Measurements from ENCODE around the gene NCS1. TPM values are rescaled to one million over a fixed set of nuclear protein-coding genes. Genes with fewer than 3 reads are reported as not detected.

The NCS1 gene
- total and polyA plus RNA-seq, 5 donors = 9.3 to 46.9 (median 18.1) TPM

- H3K27me3 ChIP-seq (ENCODE audit: control insufficient read depth, insufficient read depth) = no peaks in the 10 kb centered on the region
- no peak overlapping the region for H3K4me3 ChIP-seq (ENCODE audit: low read length)
- peaks cover 8% of the 10 kb centered on the region for H3K4me1 ChIP-seq (ENCODE audit: control insufficient read depth, insufficient read depth, low read length)
- no peaks in the 10 kb centered on the region for H3K9me3 ChIP-seq (ENCODE audit: control insufficient read depth, low read length)
- H3K27ac ChIP-seq (ENCODE audit: low read length) = no peak overlapping the region
- WGBS = 74% methylated on average over 11 of the region's 11 CpGs
- intact Hi-C loops (cut with DNase I) = no loop called here
- ATAC-seq (no peak), DNase-seq (no peak)
These were observed 34.5 kb upstream of the NCS1 start for GRCh38 chr9:130137641-130138081.

- H3K9me3 ChIP-seq (ENCODE audit: control insufficient read depth, low read length) = no peaks in the 10 kb centered on the region
- H3K4me1 ChIP-seq (ENCODE audit: control insufficient read depth, insufficient read depth, low read length) = peaks cover 8% of the 10 kb centered on the region
- ATAC-seq = peak; percentile 70 to 79
- no peak overlapping the region for H3K27ac ChIP-seq (ENCODE audit: low read length)
- DNase-seq = peak; percentile 58 to 76 (median 74)
- 37% methylated on average over 10 of the region's 10 CpGs for WGBS
- intact Hi-C loops (cut with DNase I) = no loop called here
- H3K27me3 ChIP-seq (ENCODE audit: control insufficient read depth, insufficient read depth) = no peaks in the 10 kb centered on the region
- no peak overlapping the region for H3K4me3 ChIP-seq (ENCODE audit: low read length)
These were observed 34.0 kb upstream of the NCS1 start for GRCh38 chr9:130138171-130138653.

- Histone ChIP-seq H3K4me3 (ENCODE audit: low read length) (no peak overlapping the region), H3K27ac (ENCODE audit: low read length) (no peak overlapping the region), H3K9me3 (ENCODE audit: control insufficient read depth, low read length) (no peaks in the 10 kb centered on the region), H3K27me3 (ENCODE audit: control insufficient read depth, insufficient read depth) (no peaks in the 10 kb centered on the region), H3K4me1 (ENCODE audit: control insufficient read depth, insufficient read depth, low read length) (peaks cover 8% of the 10 kb centered on the region)
- WGBS = 24% methylated on average over 6 of the region's 6 CpGs
- intact Hi-C loops (cut with DNase I) = no loop called here
- peak; percentile 72 to 86 (median 76) for DNase-seq
- ATAC-seq = peak; percentile 84 to 88
These were observed 33.4 kb upstream of the NCS1 start for GRCh38 chr9:130138791-130139190.

- DNase-seq = no peak
- ATAC-seq = no peak
- Histone ChIP-seq H3K27ac (ENCODE audit: low read length) (no peak overlapping the region), H3K27me3 (ENCODE audit: control insufficient read depth, insufficient read depth) (no peaks in the 10 kb centered on the region), H3K4me1 (ENCODE audit: control insufficient read depth, insufficient read depth, low read length) (peaks cover 8% of the 10 kb centered on the region), H3K4me3 (ENCODE audit: low read length) (no peak overlapping the region), H3K9me3 (ENCODE audit: control insufficient read depth, low read length) (no peaks in the 10 kb centered on the region)
- WGBS = 62% methylated on average over 10 of the region's 10 CpGs
- intact Hi-C loops (cut with DNase I) = no loop called here
These were observed 33.0 kb upstream of the NCS1 start for GRCh38 chr9:130139251-130139650.

GRCh38 chr9:130140706-130141105 is 31.5 kb upstream of the NCS1 start:
- intact Hi-C loops (cut with DNase I) = no loop called here
- Histone ChIP-seq H3K27ac (ENCODE audit: low read length) (no peak overlapping the region), H3K4me1 (ENCODE audit: control insufficient read depth, insufficient read depth, low read length) (peaks cover 8% of the 10 kb centered on the region), H3K4me3 (ENCODE audit: low read length) (no peak overlapping the region), H3K9me3 (ENCODE audit: control insufficient read depth, low read length) (no peaks in the 10 kb centered on the region), H3K27me3 (ENCODE audit: control insufficient read depth, insufficient read depth) (no peaks in the 10 kb centered on the region)
- WGBS = 82% methylated on average over 10 of the region's 10 CpGs
- DNase-seq = no peak
- no peak for ATAC-seq

GRCh38 chr9:130142056-130142455 is 30.1 kb upstream of the NCS1 start:
- no peak overlapping the region for H3K27ac ChIP-seq (ENCODE audit: low read length)
- no peak for DNase-seq
- no peak overlapping the region for H3K4me3 ChIP-seq (ENCODE audit: low read length)
- ATAC-seq = no peak
- intact Hi-C loops (cut with DNase I) = no loop called here
- H3K4me1 ChIP-seq (ENCODE audit: control insufficient read depth, insufficient read depth, low read length) = peaks cover 8% of the 10 kb centered on the region
- H3K27me3 ChIP-seq (ENCODE audit: control insufficient read depth, insufficient read depth) = no peaks in the 10 kb centered on the region
- WGBS = 83% methylated on average over 12 of the region's 12 CpGs
- H3K9me3 ChIP-seq (ENCODE audit: control insufficient read depth, low read length) = no peaks in the 10 kb centered on the region

- no peaks in the 10 kb centered on the region for H3K27me3 ChIP-seq (ENCODE audit: control insufficient read depth, insufficient read depth)
- WGBS = 79% methylated on average over 6 of the region's 6 CpGs
- no peak for ATAC-seq
- H3K4me3 ChIP-seq (ENCODE audit: low read length) = no peak overlapping the region
- no peaks in the 10 kb centered on the region for H3K9me3 ChIP-seq (ENCODE audit: control insufficient read depth, low read length)
- no peak overlapping the region for H3K27ac ChIP-seq (ENCODE audit: low read length)
- intact Hi-C loops (cut with DNase I) = no loop called here
- peaks cover 8% of the 10 kb centered on the region for H3K4me1 ChIP-seq (ENCODE audit: control insufficient read depth, insufficient read depth, low read length)
- no peak for DNase-seq
These were observed 29.6 kb upstream of the NCS1 start for GRCh38 chr9:130142641-130143040.

GRCh38 chr9:130143279-130143893 is 28.8 kb upstream of the NCS1 start:
- intact Hi-C loops (cut with DNase I) = no loop called here
- Histone ChIP-seq H3K4me3 (ENCODE audit: low read length) (no peak overlapping the region), H3K9me3 (ENCODE audit: control insufficient read depth, low read length) (no peaks in the 10 kb centered on the region), H3K27me3 (ENCODE audit: control insufficient read depth, insufficient read depth) (no peaks in the 10 kb centered on the region), H3K27ac (ENCODE audit: low read length) (no peak overlapping the region), H3K4me1 (ENCODE audit: control insufficient read depth, insufficient read depth, low read length) (peaks cover 8% of the 10 kb centered on the region)
- ATAC-seq (no peak), DNase-seq (no peak)
- 83% methylated on average over 24 of the region's 24 CpGs for WGBS

GRCh38 chr9:130143958-130144366 is 28.2 kb upstream of the NCS1 start:
- DNase-seq = peak; percentile 52 to 77 (median 74)
- Histone ChIP-seq H3K4me3 (ENCODE audit: low read length) (no peak overlapping the region), H3K4me1 (ENCODE audit: control insufficient read depth, insufficient read depth, low read length) (peaks cover 4% of the 10 kb centered on the region), H3K27ac (ENCODE audit: low read length) (no peak overlapping the region), H3K27me3 (ENCODE audit: control insufficient read depth, insufficient read depth) (no peaks in the 10 kb centered on the region), H3K9me3 (ENCODE audit: control insufficient read depth, low read length) (no peaks in the 10 kb centered on the region)
- 15% methylated on average over 14 of the region's 14 CpGs for WGBS
- intact Hi-C loops (cut with DNase I) = no loop called here
- ATAC-seq = peak; percentile 83

GRCh38 chr9:130144703-130145102 is 27.5 kb upstream of the NCS1 start:
- WGBS = 67% methylated on average over 5 of the region's 5 CpGs
- DNase-seq (peak in 1 of 3 donors; percentile 68), ATAC-seq (peak; percentile 56 to 65)
- H3K27me3 ChIP-seq (ENCODE audit: control insufficient read depth, insufficient read depth) = no peaks in the 10 kb centered on the region
- H3K9me3 ChIP-seq (ENCODE audit: control insufficient read depth, low read length) = no peaks in the 10 kb centered on the region
- no peaks in the 10 kb centered on the region for H3K4me1 ChIP-seq (ENCODE audit: control insufficient read depth, insufficient read depth, low read length)
- no peak overlapping the region for H3K27ac ChIP-seq (ENCODE audit: low read length)
- no peak overlapping the region for H3K4me3 ChIP-seq (ENCODE audit: low read length)
- intact Hi-C loops (cut with DNase I) = no loop called here

GRCh38 chr9:130145658-130146057 is 26.5 kb upstream of the NCS1 start:
- intact Hi-C loops (cut with DNase I) = no loop called here
- Histone ChIP-seq H3K4me1 (ENCODE audit: control insufficient read depth, insufficient read depth, low read length) (no peaks in the 10 kb centered on the region), H3K27ac (ENCODE audit: low read length) (no peak overlapping the region), H3K27me3 (ENCODE audit: control insufficient read depth, insufficient read depth) (no peaks in the 10 kb centered on the region), H3K9me3 (ENCODE audit: control insufficient read depth, low read length) (no peaks in the 10 kb centered on the region), H3K4me3 (ENCODE audit: low read length) (no peak overlapping the region)
- DNase-seq (no peak), ATAC-seq (no peak)
- 72% methylated on average over 1 of the region's 1 CpG for WGBS

- WGBS = 74% methylated on average over 5 of the region's 5 CpGs
- no peak for DNase-seq
These were observed 25.0 kb upstream of the NCS1 start for GRCh38 chr9:130147198-130147597.

More at GRCh38 chr9:130147198-130147597, 25.0 kb upstream of the NCS1 start:
- intact Hi-C loops (cut with DNase I) = no loop called here
- no peak overlapping the region for H3K27ac ChIP-seq (ENCODE audit: low read length)
- H3K9me3 ChIP-seq (ENCODE audit: control insufficient read depth, low read length) = no peaks in the 10 kb centered on the region
- H3K4me1 ChIP-seq (ENCODE audit: control insufficient read depth, insufficient read depth, low read length) = no peaks in the 10 kb centered on the region
- H3K4me3 ChIP-seq (ENCODE audit: low read length) = no peak overlapping the region
- H3K27me3 ChIP-seq (ENCODE audit: control insufficient read depth, insufficient read depth) = no peaks in the 10 kb centered on the region
- ATAC-seq = no peak

Data from right cardiac atrium (tissue), 5 donors.